Glutamatergic neuron (in vitro differentiated cells): ENCODE results near the gene WDR82. TPM values are rescaled to one million over a fixed set of nuclear protein-coding genes. Genes with fewer than 3 reads are reported as not detected.

Experiments
- DNase-seq: peaks from one replicate; pipeline ENCODE4 v3.0.0; 2022
- H3K27ac Mint-ChIP-seq: one replicate; pipeline ENCODE4 v1.8.0; 2020; ENCODE audit warnings: mild to moderate bottlenecking, mixed read lengths, inconsistent platforms; ENCODE audit not compliant: unreplicated experiment
- H3K27me3 Mint-ChIP-seq: one replicate; pipeline ENCODE4 v1.8.0; 2020; ENCODE audit warnings: mild to moderate bottlenecking, moderate library complexity, mixed read lengths, inconsistent platforms; ENCODE audit not compliant: unreplicated experiment
- H3K36me3 Mint-ChIP-seq: one replicate; pipeline ENCODE4 v1.8.0; 2020; ENCODE audit warnings: mild to moderate bottlenecking, mixed read lengths, inconsistent platforms; ENCODE audit not compliant: unreplicated experiment
- H3K4me1 Mint-ChIP-seq: one replicate; pipeline ENCODE4 v1.8.0; 2020; ENCODE audit warnings: mild to moderate bottlenecking, low read depth, mixed read lengths, inconsistent platforms; ENCODE audit not compliant: unreplicated experiment
- H3K4me3 Mint-ChIP-seq: one replicate; pipeline ENCODE4 v1.8.0; 2020; ENCODE audit warnings: mild to moderate bottlenecking, mixed read lengths, inconsistent platforms; ENCODE audit not compliant: unreplicated experiment
- H3K9me3 Mint-ChIP-seq: one replicate; pipeline ENCODE4 v1.8.0; 2020; ENCODE audit warnings: mild to moderate bottlenecking, moderate library complexity, mixed read lengths, inconsistent platforms; ENCODE audit not compliant: unreplicated experiment
- CTCF ChIP-seq: fragments of 200-600 bp; sonication (generic); IDR thresholded peaks from one replicate; pipeline ENCODE4 v1.5.0; 2021; ENCODE audit not compliant: partially characterized antibody, unreplicated experiment
- total RNA-seq: library from RNA; stranded (reverse); fragmentation: NEBNext Ultra II Directional; extraction: Animal tissue kit (Norgen Biotek cat#: 25700); gene quantifications from one replicate; pipeline ENCODE4 v1.2.1, GENCODE V29; 2021; ENCODE audit not compliant: unreplicated experiment

The WDR82 gene
- total RNA-seq, 1 donor from 2014 or later: 118 TPM

GRCh38 chr3:52218937-52219650 is 59.4 kb downstream of the WDR82 start:
- H3K9me3 Mint-ChIP-seq: peaks cover 2% of the 10 kb centered on the region
- peaks cover 8% of the 10 kb centered on the region for H3K27me3 Mint-ChIP-seq
- H3K27ac Mint-ChIP-seq: no peak overlapping the region
- TF ChIP-seq CTCF: no peak
- no peak for DNase-seq
- H3K36me3 Mint-ChIP-seq: peaks cover 4% of the 10 kb centered on the region
- H3K4me3 Mint-ChIP-seq: no peak overlapping the region
- no peaks in the 10 kb centered on the region for H3K4me1 Mint-ChIP-seq

DNA sequence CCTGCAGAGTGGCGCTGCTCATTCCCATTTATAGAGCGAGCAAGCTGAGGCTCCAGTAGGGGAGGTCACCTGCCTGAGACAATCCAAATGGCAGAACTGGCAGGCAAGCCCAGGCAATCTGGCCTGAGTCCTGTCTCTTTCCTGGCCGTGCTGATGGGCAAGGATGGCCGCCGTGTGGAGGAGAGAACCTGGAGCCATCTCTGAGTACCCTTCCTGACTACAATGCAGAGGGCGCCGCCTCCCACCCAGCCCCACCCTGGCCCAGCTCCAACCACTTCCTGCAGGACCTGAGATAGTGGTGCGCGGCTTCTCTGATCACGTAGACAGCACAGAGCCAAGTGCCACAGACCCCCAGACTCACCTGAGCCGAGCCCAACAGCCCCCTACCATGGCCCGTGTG is 60.0 kb downstream of the WDR82 start:
- no peak overlapping the region for H3K4me3 Mint-ChIP-seq
- peaks cover 5% of the 10 kb centered on the region for H3K27me3 Mint-ChIP-seq
- H3K27ac Mint-ChIP-seq: no peak overlapping the region
- H3K36me3 Mint-ChIP-seq: peaks cover 4% of the 10 kb centered on the region
- no peak for DNase-seq
- H3K9me3 Mint-ChIP-seq: peaks cover 2% of the 10 kb centered on the region
- TF ChIP-seq CTCF: no peak
- H3K4me1 Mint-ChIP-seq: no peaks in the 10 kb centered on the region

GRCh38 chr3:52218026-52218425 is 60.4 kb downstream of the WDR82 start:
- no peak for TF ChIP-seq CTCF
- peaks cover 4% of the 10 kb centered on the region for H3K36me3 Mint-ChIP-seq
- H3K27ac Mint-ChIP-seq: no peak overlapping the region
- H3K4me1 Mint-ChIP-seq: no peaks in the 10 kb centered on the region
- DNase-seq: no peak
- peaks cover 5% of the 10 kb centered on the region for H3K27me3 Mint-ChIP-seq
- no peak overlapping the region for H3K4me3 Mint-ChIP-seq
- peaks cover 2% of the 10 kb centered on the region for H3K9me3 Mint-ChIP-seq

- no peak for TF ChIP-seq CTCF
- Mint-ChIP-seq H3K27ac (no peak overlapping the region), H3K9me3 (peaks cover 2% of the 10 kb centered on the region), H3K36me3 (peaks cover 4% of the 10 kb centered on the region), H3K4me3 (no peak overlapping the region), H3K27me3 (no peaks in the 10 kb centered on the region), H3K4me1 (no peaks in the 10 kb centered on the region)
- no peak for DNase-seq
Measured at GRCh38 chr3:52217409-52217805, 61.0 kb downstream of the WDR82 start.

DNA sequence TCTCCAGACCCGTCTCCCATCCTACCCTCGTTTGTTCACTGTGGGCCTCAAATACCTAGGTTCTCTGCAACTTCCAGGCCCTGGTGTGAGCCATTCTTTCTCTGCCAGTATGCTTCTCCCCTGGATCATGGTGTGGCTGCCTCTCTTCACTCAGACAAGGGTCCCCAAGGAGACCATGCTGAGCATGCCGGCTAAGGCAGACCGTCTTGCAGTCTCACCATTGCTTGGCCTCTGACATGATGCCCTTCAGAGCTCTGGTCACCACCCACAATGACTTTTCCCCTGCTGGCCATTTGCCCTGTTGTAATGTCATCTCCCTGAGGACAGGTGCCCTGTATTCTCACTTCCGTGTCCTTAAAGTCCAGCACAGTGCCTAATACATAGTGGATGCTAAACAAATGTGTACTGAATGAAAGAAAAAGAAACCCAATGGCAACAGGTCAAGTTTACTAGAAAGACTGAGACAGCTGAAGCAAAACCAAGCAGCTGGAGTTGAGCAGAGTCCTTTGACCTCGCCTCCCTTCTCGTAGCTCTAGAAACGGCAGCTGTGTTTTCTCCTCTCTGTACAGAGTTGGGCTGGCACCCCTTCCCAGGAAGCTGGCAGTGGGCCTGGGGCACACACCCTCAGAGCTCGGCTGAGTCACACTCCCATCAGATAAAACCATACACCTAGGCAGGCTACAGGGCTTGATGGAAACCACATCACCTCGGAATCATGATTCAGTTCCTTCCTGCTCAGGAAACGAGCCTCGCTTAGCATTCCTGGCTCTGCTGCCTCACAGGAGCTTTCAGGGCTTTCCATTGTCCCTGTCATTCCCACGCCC is 61.7 kb downstream of the WDR82 start:
- no peak for TF ChIP-seq CTCF
- peaks cover 4% of the 10 kb centered on the region for H3K36me3 Mint-ChIP-seq
- no peak overlapping the region for H3K4me3 Mint-ChIP-seq
- H3K27me3 Mint-ChIP-seq: no peaks in the 10 kb centered on the region
- no peak overlapping the region for H3K27ac Mint-ChIP-seq
- DNase-seq: no peak
- H3K9me3 Mint-ChIP-seq: peaks cover 4% of the 10 kb centered on the region
- H3K4me1 Mint-ChIP-seq: no peaks in the 10 kb centered on the region
